ENCODE data around the gene CPSF2.
"Not testable (repeated sequence)": the region's sequence is repeated elsewhere in the genome, so short reads cannot be mapped to it uniquely, and the experiment has no call there.

The CPSF2 gene

GRCh38 chr14:92161521-92161920, 39.8 kb downstream of the CPSF2 start:
- no peak for DNase-seq

- DNase-seq, result no peak
Measured at GRCh38 chr14:92164958-92165357, 43.2 kb downstream of the CPSF2 start.

GRCh38 chr14:92173668-92174067, 51.9 kb downstream of the CPSF2 start:
- DNase-seq, result no peak

DNA sequence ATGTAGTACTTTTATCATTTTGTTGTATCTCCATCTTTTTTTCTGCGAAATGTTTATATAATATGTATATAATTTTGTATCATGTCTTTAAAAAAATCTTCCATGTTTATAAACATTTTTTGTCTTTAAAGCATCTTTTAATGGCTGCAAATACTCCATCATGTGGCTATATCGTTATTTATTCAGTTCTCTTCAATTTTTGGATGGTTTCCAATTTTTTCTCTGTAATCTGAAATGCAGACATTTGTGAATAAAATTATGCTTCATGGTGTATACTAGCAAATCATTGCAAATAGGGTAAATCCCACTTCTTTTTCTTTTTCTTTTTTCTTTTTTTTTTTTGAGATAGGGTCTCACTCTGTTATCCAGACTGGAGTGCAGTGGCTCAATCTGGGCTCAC, 54.0 kb downstream of the CPSF2 start:
- DNase-seq, result no peak

DNA sequence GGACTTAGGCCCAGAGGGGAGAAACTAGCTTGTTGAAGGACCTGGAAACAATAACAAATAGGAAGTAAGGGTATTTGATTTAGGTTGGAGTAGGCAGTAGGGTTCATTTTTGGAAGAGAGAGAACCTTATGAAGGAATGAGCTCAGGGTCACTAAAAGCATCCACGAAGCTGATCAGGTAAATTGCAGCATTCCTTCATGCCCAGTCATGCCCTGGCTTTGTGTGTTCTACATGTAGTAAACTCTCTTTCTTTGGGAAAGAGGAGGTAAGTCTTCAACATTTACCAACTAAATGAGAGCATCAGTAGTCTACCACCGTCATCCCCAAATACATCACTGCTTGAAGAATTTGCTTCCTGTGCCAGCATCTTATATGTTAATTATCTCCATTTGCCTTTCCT, 54.7 kb downstream of the CPSF2 start:
- DNase-seq, result no peak

DNA sequence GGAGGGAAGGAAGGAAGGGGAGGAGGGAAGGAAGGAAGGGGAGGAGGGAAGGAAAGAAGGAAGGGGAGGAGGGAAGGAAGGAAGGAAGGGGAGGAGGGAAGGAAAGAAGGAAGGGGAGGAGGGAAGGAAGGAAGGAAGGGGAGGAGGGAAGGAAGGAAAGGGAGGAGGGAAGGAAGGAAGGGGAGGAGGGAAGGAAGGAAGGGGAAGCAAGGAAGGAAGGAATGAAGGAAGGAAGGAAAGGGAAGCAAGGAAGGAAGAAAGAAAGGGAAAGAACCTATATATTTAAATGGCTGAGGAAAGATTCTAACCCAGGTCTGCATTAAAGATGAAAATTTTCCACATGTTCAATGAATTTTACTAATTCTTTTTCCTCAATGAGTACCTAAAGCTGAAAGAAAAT, 57.4 kb downstream of the CPSF2 start:
- DNase-seq, result not testable (repeated sequence)

DNA sequence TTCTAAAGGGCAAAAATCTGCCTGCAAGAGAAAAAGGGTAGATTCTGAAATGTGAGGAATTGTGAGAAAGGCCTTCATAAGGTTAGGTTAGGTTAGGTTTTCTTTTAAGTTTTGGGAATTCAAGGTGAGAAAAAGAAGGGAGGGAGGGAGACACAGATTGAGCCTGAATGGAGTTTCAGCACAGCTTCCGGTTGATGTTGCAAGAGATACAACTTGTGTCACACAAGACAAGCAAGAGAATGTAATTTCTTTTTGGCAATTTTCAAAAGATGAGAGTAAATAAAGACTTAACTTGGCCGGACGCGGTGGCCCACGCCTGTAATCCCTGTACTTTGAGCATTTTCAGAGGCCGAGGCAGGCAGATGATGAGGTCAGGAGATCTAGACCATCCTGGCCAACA, 63.8 kb downstream of the CPSF2 start:
- DNase-seq, result no peak

DNA sequence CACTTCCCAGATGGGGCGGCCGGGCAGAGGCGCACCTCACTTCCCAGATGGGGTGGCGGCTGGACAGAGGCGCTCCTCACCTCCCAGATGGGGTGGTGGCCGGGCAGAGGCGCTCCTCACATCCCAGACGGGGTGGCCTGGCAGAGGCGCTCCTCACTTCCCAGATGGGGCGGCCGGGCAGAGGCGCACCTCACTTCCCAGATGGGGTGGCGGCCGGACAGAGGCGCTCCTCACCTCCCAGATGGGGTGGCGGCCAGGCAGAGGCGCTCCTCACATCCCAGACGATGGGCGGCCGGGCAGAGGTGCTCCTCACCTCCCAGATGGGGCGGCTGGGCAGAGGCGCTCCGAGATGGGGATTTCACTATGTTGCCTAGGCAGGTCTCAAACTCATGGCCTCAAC, 65.8 kb downstream of the CPSF2 start:
- not testable (repeated sequence) for DNase-seq

DNA sequence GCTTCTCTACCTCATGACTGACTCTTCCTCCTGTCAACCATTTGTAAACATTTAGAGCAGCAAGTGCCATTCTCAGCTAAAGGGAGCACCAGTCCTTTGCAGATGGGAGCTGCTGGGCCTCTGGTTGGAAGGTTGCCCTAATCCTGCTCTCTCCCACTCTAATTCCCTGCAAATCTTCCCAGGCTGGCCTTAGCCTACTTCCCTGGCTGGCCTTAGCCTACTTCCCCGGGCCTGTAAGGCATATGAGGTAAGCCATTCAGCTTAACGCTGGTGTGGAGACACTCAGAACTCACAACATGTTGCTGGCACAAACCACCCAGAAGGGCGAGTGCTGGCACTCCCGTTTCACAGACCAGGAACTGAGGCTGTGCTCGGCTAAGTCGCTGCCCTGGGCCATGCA, 69.0 kb downstream of the CPSF2 start:
- peak; percentile 46 for DNase-seq

DNA sequence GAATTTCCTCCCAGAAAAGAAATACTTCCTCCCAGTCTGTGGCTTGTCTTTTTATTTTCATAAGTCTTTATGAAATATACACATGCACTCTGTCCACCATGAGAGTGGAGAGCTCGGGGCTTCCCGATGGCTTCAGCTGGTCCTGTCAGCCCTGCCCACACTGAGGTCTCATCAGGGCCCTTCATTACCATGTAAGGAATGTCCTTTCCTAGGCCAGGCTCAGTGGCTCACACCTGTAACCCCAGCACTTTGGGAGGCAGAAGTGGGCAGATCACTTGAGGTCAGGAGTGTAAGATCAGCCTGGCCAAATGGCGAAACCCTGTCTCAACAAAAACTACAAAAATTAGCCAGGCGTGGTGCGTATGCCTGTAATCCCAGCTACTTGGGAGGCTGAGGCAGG, 77.0 kb downstream of the CPSF2 start:
- DNase-seq, result no peak

GRCh38 chr14:92199763-92200162, 78.0 kb downstream of the CPSF2 start:
- no peak for DNase-seq

DNA sequence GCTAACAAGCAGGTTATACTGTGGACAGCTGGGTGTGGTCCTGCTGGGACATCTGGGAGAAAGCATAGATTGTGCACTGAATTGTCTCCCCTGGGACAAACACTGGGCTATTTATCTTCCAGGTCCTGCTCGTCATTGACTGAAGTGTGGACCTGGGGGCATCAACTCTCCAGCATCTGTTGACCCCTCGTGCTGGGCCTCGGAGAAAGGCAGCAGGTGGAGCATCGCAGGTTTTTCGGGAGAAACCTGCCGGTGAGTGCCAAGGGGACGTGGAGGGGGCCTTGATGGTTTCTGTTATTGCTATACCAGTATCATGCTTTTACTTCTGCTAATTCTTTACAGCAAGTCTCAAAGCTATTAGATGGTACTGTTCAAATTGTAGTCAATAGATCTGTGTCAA, 81.3 kb downstream of the CPSF2 start:
- no peak for DNase-seq

DNA sequence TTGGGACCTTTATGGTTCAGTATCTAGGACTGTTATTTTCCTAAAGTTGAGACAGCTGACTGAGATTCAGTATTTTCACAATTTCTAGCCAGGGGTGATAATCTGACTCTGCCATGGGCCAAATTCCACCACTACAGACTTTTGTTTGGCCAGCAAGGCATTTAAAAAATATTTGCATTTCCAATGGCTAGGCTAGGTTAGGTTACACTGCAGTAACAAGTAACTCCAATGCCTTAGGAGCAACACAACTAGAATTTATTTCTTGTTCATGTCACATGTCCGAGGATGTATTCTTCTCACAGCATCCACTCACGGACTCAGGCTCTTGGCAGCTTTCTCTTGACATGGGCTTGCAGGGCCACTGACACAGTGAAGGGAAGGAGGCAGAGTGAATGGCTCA, 83.0 kb downstream of the CPSF2 start:
- DNase-seq, result no peak

- no peak for DNase-seq
Measured at GRCh38 chr14:92207012-92207927, 85.5 kb downstream of the CPSF2 start.

- no peak for DNase-seq
Measured at GRCh38 chr14:92207928-92208265, 86.1 kb downstream of the CPSF2 start.

DNA sequence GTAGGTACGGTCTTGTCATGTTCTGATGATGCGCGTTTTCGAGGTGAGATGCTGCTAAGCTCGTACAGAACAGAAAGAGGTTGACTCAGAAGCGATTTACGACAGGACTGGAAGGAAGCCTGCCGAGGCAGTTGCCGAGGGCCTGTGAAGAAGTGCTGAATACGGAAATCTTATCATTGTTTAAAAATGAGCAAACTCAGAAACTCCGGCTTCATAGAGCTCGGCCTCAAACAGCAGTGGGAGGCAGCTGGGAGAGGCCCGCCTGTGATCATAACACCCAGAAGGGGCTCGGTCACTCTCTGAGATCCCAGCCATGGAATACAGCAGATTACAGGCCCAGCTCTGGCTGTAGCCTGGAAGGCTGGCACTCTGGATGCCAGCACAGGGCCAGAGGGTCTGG, 87.4 kb downstream of the CPSF2 start:
- no peak for DNase-seq

GRCh38 chr14:92213125-92213524, 91.4 kb downstream of the CPSF2 start:
- DNase-seq, result not testable (repeated sequence)

DNA sequence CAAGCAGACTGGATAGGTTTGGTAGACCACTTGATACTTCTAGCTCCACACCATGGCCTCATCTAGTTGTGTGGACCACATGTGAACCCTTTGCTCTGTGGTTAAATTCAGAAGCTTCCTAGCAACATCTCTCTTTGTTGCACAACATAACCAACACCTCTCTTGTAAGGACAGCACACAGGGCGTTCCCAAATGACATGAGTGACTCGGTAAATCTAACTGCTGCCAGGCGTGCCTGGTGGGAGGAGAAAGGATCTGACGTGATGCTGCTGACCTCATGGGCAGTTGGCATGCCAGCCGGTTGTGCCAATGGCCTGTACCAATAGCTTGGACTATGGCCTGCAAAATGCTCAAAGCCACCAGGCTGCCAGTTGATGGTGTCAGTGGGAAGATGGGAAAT, 93.8 kb downstream of the CPSF2 start:
- no peak for DNase-seq

DNA sequence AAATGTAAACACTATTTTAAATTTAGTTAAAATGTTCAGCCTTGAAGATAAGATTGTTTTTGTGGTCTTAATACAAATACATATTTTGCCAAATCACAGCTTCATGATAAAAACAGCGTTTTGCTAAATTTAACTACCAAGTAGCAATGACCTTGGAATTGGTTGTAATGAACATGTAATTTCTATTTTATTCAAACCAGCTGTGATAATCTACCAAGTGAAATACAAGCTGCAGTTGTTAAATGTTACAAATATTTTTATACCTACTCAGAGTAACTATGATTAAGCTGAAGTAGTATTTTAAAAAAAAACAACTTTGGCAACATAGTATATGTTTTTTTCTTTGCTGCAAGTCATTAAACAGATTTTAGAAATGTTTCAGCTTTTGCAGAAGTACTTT, 96.2 kb downstream of the CPSF2 start:
- DNase-seq, result no peak
